ENCODE data around the gene ZNF71.

ZNF71 gene

GRCh38 chr19:56594783-56595547, at the start of gene ZNF71:
ZNF71 (plus strand) TSS chr19:56595302; CDS start chr19:56601559, 6,257 bp downstream.
- DNase-seq (ENCODE audit: low read depth in 2 of 2), result peak; percentile 80 to 81

GRCh38 chr19:56547535-56547934, 47.6 kb upstream of the ZNF71 start:
- no peak for DNase-seq (ENCODE audit: low read depth in 2 of 2)

- DNase-seq (ENCODE audit: low read depth in 2 of 2), result no peak
Measured at GRCh38 chr19:56554272-56554869, 40.7 kb upstream of the ZNF71 start.

GRCh38 chr19:56562766-56563165, 32.3 kb upstream of the ZNF71 start:
- DNase-seq (ENCODE audit: low read depth in 2 of 2), result no peak

GRCh38 chr19:56566904-56567273, 28.2 kb upstream of the ZNF71 start:
- peak in 1 of 2 donors; percentile 3 for DNase-seq (ENCODE audit: low read depth in 2 of 2)

- peak; percentile 81 for DNase-seq (ENCODE audit: low read depth in 2 of 2)
Measured at GRCh38 chr19:56567274-56568120, 27.6 kb upstream of the ZNF71 start, which contains the start of gene ZNF470. ZNF470 (plus strand) TSS chr19:56567468; CDS start chr19:56570312, 2,844 bp downstream.

GRCh38 chr19:56572589-56572988, 22.5 kb upstream of the ZNF71 start:
- no peak for DNase-seq (ENCODE audit: low read depth in 2 of 2)

- no peak for DNase-seq (ENCODE audit: low read depth in 2 of 2)
Measured at GRCh38 chr19:56573914-56574313, 21.2 kb upstream of the ZNF71 start.

GRCh38 chr19:56577719-56578602, 17.1 kb upstream of the ZNF71 start:
- DNase-seq (ENCODE audit: low read depth in 2 of 2), result no peak

- no peak for DNase-seq (ENCODE audit: low read depth in 2 of 2)
Measured at GRCh38 chr19:56594446-56594782, 688 bp upstream of the ZNF71 start.

- DNase-seq (ENCODE audit: low read depth in 2 of 2), result no peak
Measured at GRCh38 chr19:56595548-56595899, 422 bp downstream of the ZNF71 start.

GRCh38 chr19:56596676-56597075, 1.6 kb downstream of the ZNF71 start:
- DNase-seq (ENCODE audit: low read depth in 2 of 2), result no peak

GRCh38 chr19:56597696-56598095, 2.6 kb downstream of the ZNF71 start:
- DNase-seq (ENCODE audit: low read depth in 2 of 2), result no peak

- DNase-seq (ENCODE audit: low read depth in 2 of 2), result no peak
Measured at GRCh38 chr19:56601375-56601774, 6.3 kb downstream of the ZNF71 start.

GRCh38 chr19:56603829-56604228, 8.7 kb downstream of the ZNF71 start:
- DNase-seq (ENCODE audit: low read depth in 2 of 2), result no peak

GRCh38 chr19:56608274-56608964, 13.3 kb downstream of the ZNF71 start:
- DNase-seq (ENCODE audit: low read depth in 2 of 2), result no peak

GRCh38 chr19:56611288-56611687, 16.2 kb downstream of the ZNF71 start:
- no peak for DNase-seq (ENCODE audit: low read depth in 2 of 2)

GRCh38 chr19:56612737-56613136, 17.6 kb downstream of the ZNF71 start:
- DNase-seq (ENCODE audit: low read depth in 2 of 2), result no peak

- no peak for DNase-seq (ENCODE audit: low read depth in 2 of 2)
Measured at GRCh38 chr19:56613639-56614038, 18.5 kb downstream of the ZNF71 start.

- DNase-seq (ENCODE audit: low read depth in 2 of 2), result no peak
Measured at GRCh38 chr19:56617531-56617930, 22.4 kb downstream of the ZNF71 start.

- DNase-seq (ENCODE audit: low read depth in 2 of 2), result no peak
Measured at GRCh38 chr19:56619121-56619520, 24.0 kb downstream of the ZNF71 start.
